Measurements from ENCODE around the gene FAM156B. TPM values are rescaled to one million over a fixed set of nuclear protein-coding genes. Genes with fewer than 3 reads are reported as not detected.
"Not testable (repeated sequence)": the region's sequence is repeated elsewhere in the genome, so short reads cannot be mapped to it uniquely, and the experiment has no call there.

FAM156B gene
- total RNA-seq, 1 experiment from 2014 or later = 11.2 TPM

- Histone ChIP-seq H2BK120ac (ENCODE audit: low read depth, low read length, poor library complexity, severe bottlenecking) (no peak overlapping the region), H3K4ac (ENCODE audit: low read depth, low read length) (no peak overlapping the region; the same call in 1 of the 2 replicates), H3K79me2 (ENCODE audit: insufficient read depth, low read length) (no peaks in the 10 kb centered on the region), H3K9ac (ENCODE audit: extremely low read depth, insufficient read length, low read length) (peak overlapping the region; percentile 78), H2AK5ac (ENCODE audit: insufficient read length, low read length) (no peak overlapping the region), H4K91ac (ENCODE audit: insufficient read length, low read depth, low read length) (no peak overlapping the region), H3K23ac (ENCODE audit: insufficient read length, low read depth, low read length) (no peak overlapping the region), H4K20me1 (ENCODE audit: control insufficient read depth, insufficient read depth, insufficient read length) (no peaks in the 10 kb centered on the region), H3K27ac (ENCODE audit: insufficient read length, low read depth, low read length) (peak overlapping the region; percentile 11), H3K23me2 (ENCODE audit: insufficient read length, low read depth, low read length, poor library complexity, severe bottlenecking) (peaks cover 6% of the 10 kb centered on the region), H3K27me3 (ENCODE audit: insufficient read depth, low read length) (no peaks in the 10 kb centered on the region), H4K8ac (replicated peaks; ENCODE audit: insufficient read length, low read depth, low read length) (no peak overlapping the region), H2BK5ac (ENCODE audit: insufficient read length, low read length) (no peak overlapping the region), H3K4me1 (ENCODE audit: insufficient read depth, low read length) (no peaks in the 10 kb centered on the region), H3K18ac (ENCODE audit: insufficient read length, low read depth, low read length) (peak overlapping the region; percentile 95), H2BK15ac (ENCODE audit: low read depth, low read length) (no peak overlapping the region), H2BK20ac (ENCODE audit: low read depth, low read length, poor library complexity, severe bottlenecking) (no peak overlapping the region), H3K4me2 (ENCODE audit: insufficient read depth, insufficient read length, low read length) (peak overlapping the region; percentile 71), H2BK12ac (ENCODE audit: insufficient read length, low read depth, low read length) (no peak overlapping the region), H3K79me1 (ENCODE audit: insufficient read depth, low read depth, low read length, poor library complexity, severe bottlenecking) (no peaks in the 10 kb centered on the region), H3K9me3 (ENCODE audit: control insufficient read depth, low read depth, low read length) (peaks cover 6% of the 10 kb centered on the region), H4K5ac (ENCODE audit: insufficient read length, low read depth, low read length) (peak overlapping the region; percentile 15), H3K56ac (ENCODE audit: insufficient read length, low read depth, low read length) (no peak overlapping the region), H2AFZ (ENCODE audit: low read length) (no peak overlapping the region), H3T11ph (ENCODE audit: low read length) (no peak overlapping the region), H3K14ac (ENCODE audit: insufficient read depth, low read length) (peak overlapping the region; percentile 94)
- peak; percentile 88 for DNase-seq
- WGBS (ENCODE audit: extremely low coverage, insufficient read length, low lambda C conversion rate) = no CpG with 5 or more reads among the region's 61 CpGs
- peak overlapping the region; percentile 97 to 100 (median 99) for H3K27ac Mint-ChIP-seq
- no peaks in the 10 kb centered on the region; the same call in 1 of the 2 replicates for H3K27me3 Mint-ChIP-seq (ENCODE audit: low read depth)
- peak overlapping the region; percentile 83 to 86 for H3K4me3 Mint-ChIP-seq
- H3K36me3 Mint-ChIP-seq (ENCODE audit: insufficient read depth in 1 of 3, low read depth in 3 of 3) = peaks cover 0 to 2% (median 0%) of the 10 kb centered on the region in 3 experiments; a peak in 2 of 7 replicates
- TF ChIP-seq CTCF (conservative IDR thresholded peaks at IDR 0.05) = peak; percentile 83
- peaks cover 36 to 37% of the 10 kb centered on the region in 2 experiments for H3K9me3 Mint-ChIP-seq
- H3K4me1 Mint-ChIP-seq = peaks cover 0 to 4% of the 10 kb centered on the region in 2 experiments; a peak in 1 of 4 replicates
These were observed 37.8 kb downstream of the FAM156B start for GRCh38 chrX:52934704-52935469.

- Histone ChIP-seq H3K14ac (ENCODE audit: insufficient read depth, low read length) (peak overlapping the region; percentile 94), H3K18ac (ENCODE audit: insufficient read length, low read depth, low read length) (peak overlapping the region; percentile 34), H3K9ac (ENCODE audit: extremely low read depth, insufficient read length, low read length) (peak overlapping the region; percentile 46), H3K4me2 (ENCODE audit: insufficient read depth, insufficient read length, low read length) (peak overlapping the region; percentile 71), H2BK12ac (ENCODE audit: insufficient read length, low read depth, low read length) (peak overlapping the region; percentile 82)
- not testable (repeated sequence) for H2BK20ac ChIP-seq (ENCODE audit: low read depth, low read length, poor library complexity, severe bottlenecking); H3T11ph ChIP-seq (ENCODE audit: low read length); H2BK5ac ChIP-seq (ENCODE audit: insufficient read length, low read length); H3K4ac ChIP-seq (ENCODE audit: low read depth, low read length); H3K79me2 ChIP-seq (ENCODE audit: insufficient read depth, low read length); H3K27me3 ChIP-seq (ENCODE audit: insufficient read depth, low read length); H3K27ac ChIP-seq (ENCODE audit: insufficient read length, low read depth, low read length); H4K8ac ChIP-seq (replicated peaks; ENCODE audit: insufficient read length, low read depth, low read length); H3K4me1 Mint-ChIP-seq; H3K27me3 Mint-ChIP-seq (ENCODE audit: low read depth); H3K23me2 ChIP-seq (ENCODE audit: insufficient read length, low read depth, low read length, poor library complexity, severe bottlenecking); H3K36me3 Mint-ChIP-seq (ENCODE audit: insufficient read depth in 1 of 3, low read depth in 3 of 3); H2BK120ac ChIP-seq (ENCODE audit: low read depth, low read length, poor library complexity, severe bottlenecking); H4K20me1 ChIP-seq (ENCODE audit: control insufficient read depth, insufficient read depth, insufficient read length); H3K9me3 ChIP-seq (ENCODE audit: control insufficient read depth, low read depth, low read length); H4K91ac ChIP-seq (ENCODE audit: insufficient read length, low read depth, low read length); DNase-seq; H4K5ac ChIP-seq (ENCODE audit: insufficient read length, low read depth, low read length); H3K79me1 ChIP-seq (ENCODE audit: insufficient read depth, low read depth, low read length, poor library complexity, severe bottlenecking); H2AFZ ChIP-seq (ENCODE audit: low read length); H3K4me1 ChIP-seq (ENCODE audit: insufficient read depth, low read length); H3K23ac ChIP-seq (ENCODE audit: insufficient read length, low read depth, low read length); H3K56ac ChIP-seq (ENCODE audit: insufficient read length, low read depth, low read length); H2AK5ac ChIP-seq (ENCODE audit: insufficient read length, low read length); H2BK15ac ChIP-seq (ENCODE audit: low read depth, low read length)
- H3K4me3 Mint-ChIP-seq = peak overlapping the region; percentile 83 to 86
- peaks cover 33 to 35% of the 10 kb centered on the region in 2 experiments for H3K9me3 Mint-ChIP-seq
- WGBS (ENCODE audit: extremely low coverage, insufficient read length, low lambda C conversion rate) = no CpG with 5 or more reads among the region's 10 CpGs
- H3K27ac Mint-ChIP-seq = peak overlapping the region; percentile 97 to 100 (median 99)
These were observed 38.3 kb downstream of the FAM156B start for GRCh38 chrX:52935470-52935784.

Data from H9 (cell line).